ENCODE measurements around the gene LLGL2.

The LLGL2 gene

GRCh38 chr17:75539967-75540729, 14.7 kb downstream of the LLGL2 start:
- TF ChIP-seq CTCF (IDR thresholded peaks at IDR 0.05; ENCODE audit: low read depth, low read length), result no peak

GRCh38 chr17:75540923-75541503, 15.5 kb downstream of the LLGL2 start:
- no peak for TF ChIP-seq CTCF (IDR thresholded peaks at IDR 0.05; ENCODE audit: low read depth, low read length)

More at GRCh38 chr17:75539967-75540729, 14.7 kb downstream of the LLGL2 start:
- H3K4me3 ChIP-seq (ENCODE audit: low read depth, low read length), result no peak overlapping the region

GRCh38 chr17:75542229-75542628, 16.7 kb downstream of the LLGL2 start:
- no peak for TF ChIP-seq CTCF (IDR thresholded peaks at IDR 0.05; ENCODE audit: low read depth, low read length)
- no peak overlapping the region for H3K4me3 ChIP-seq (ENCODE audit: low read depth, low read length)

More at GRCh38 chr17:75540923-75541503, 15.5 kb downstream of the LLGL2 start:
- no peak overlapping the region for H3K4me3 ChIP-seq (ENCODE audit: low read depth, low read length)

- no peak overlapping the region for H3K4me3 ChIP-seq (ENCODE audit: low read depth, low read length)
- no peak for TF ChIP-seq CTCF (IDR thresholded peaks at IDR 0.05; ENCODE audit: low read depth, low read length)
Measured at GRCh38 chr17:75542728-75543336, 17.3 kb downstream of the LLGL2 start.

GRCh38 chr17:75544250-75544649, 18.8 kb downstream of the LLGL2 start:
- no peak overlapping the region for H3K4me3 ChIP-seq (ENCODE audit: low read depth, low read length)
- no peak for TF ChIP-seq CTCF (IDR thresholded peaks at IDR 0.05; ENCODE audit: low read depth, low read length)

GRCh38 chr17:75546181-75546580, 20.7 kb downstream of the LLGL2 start:
- TF ChIP-seq CTCF (IDR thresholded peaks at IDR 0.05; ENCODE audit: low read depth, low read length), result no peak
- H3K4me3 ChIP-seq (ENCODE audit: low read depth, low read length), result no peak overlapping the region

GRCh38 chr17:75547091-75547490, 21.6 kb downstream of the LLGL2 start:
- H3K4me3 ChIP-seq (ENCODE audit: low read depth, low read length), result no peak overlapping the region
- TF ChIP-seq CTCF (IDR thresholded peaks at IDR 0.05; ENCODE audit: low read depth, low read length), result no peak

Measured in WI38 (cell line).